ENCODE measurements around the gene EPS8L2. TPM values are rescaled to one million over a fixed set of nuclear protein-coding genes. Genes with fewer than 3 reads are reported as not detected.

Gene EPS8L2
- total RNA-seq, 2 donors from 2014 or later, result 4.7 to 7.5 TPM

GRCh38 chr11:660281-660680 lies 45.8 kb upstream of the EPS8L2 start:
- no peak overlapping the region for H3K4me3 ChIP-seq

GRCh38 chr11:660681-661444 lies 45.2 kb upstream of the EPS8L2 start:
- Histone ChIP-seq H3K9me3 (no peaks in the 10 kb centered on the region), H3K27me3 (no peaks in the 10 kb centered on the region), H3K4me3 (no peak overlapping the region), H3K4me1 (peaks cover 0 to 10% of the 10 kb centered on the region in 2 donors), H3K36me3 (peaks cover 24% of the 10 kb centered on the region), H3K27ac (no peak overlapping the region)
- TF ChIP-seq CTCF (IDR thresholded peaks at IDR 0.05), result no peak
- DNase-seq (ENCODE audit: low spot score), result no peak

More at GRCh38 chr11:660281-660680, 45.8 kb upstream of the EPS8L2 start:
- Histone ChIP-seq H3K27ac (no peak overlapping the region), H3K4me1 (peaks cover 0 to 5% of the 10 kb centered on the region in 2 donors), H3K36me3 (peaks cover 24% of the 10 kb centered on the region), H3K27me3 (no peaks in the 10 kb centered on the region), H3K9me3 (no peaks in the 10 kb centered on the region)
- no peak for DNase-seq (ENCODE audit: low spot score)
- no peak for TF ChIP-seq CTCF (IDR thresholded peaks at IDR 0.05)

GRCh38 chr11:662689-663274 lies 43.2 kb upstream of the EPS8L2 start:
- peaks cover 19% of the 10 kb centered on the region for H3K36me3 ChIP-seq
- no peak overlapping the region for H3K27ac ChIP-seq
- peaks cover 0 to 10% of the 10 kb centered on the region in 2 donors for H3K4me1 ChIP-seq
- no peak for DNase-seq (ENCODE audit: low spot score)
- no peaks in the 10 kb centered on the region for H3K9me3 ChIP-seq
- H3K4me3 ChIP-seq, result no peak overlapping the region
- H3K27me3 ChIP-seq, result no peaks in the 10 kb centered on the region
- TF ChIP-seq CTCF (IDR thresholded peaks at IDR 0.05), result peak; percentile 45 to 76

GRCh38 chr11:665062-665703 lies 40.8 kb upstream of the EPS8L2 start:
- no peak for DNase-seq (ENCODE audit: low spot score)
- Histone ChIP-seq H3K4me1 (peaks cover 0 to 10% of the 10 kb centered on the region in 2 donors), H3K27ac (peak overlapping the region in 1 of 2 donors; percentile 29), H3K9me3 (no peaks in the 10 kb centered on the region), H3K27me3 (no peaks in the 10 kb centered on the region), H3K4me3 (no peak overlapping the region), H3K36me3 (peaks cover 7% of the 10 kb centered on the region)
- TF ChIP-seq CTCF (IDR thresholded peaks at IDR 0.05), result no peak

GRCh38 chr11:665704-666281 lies 40.2 kb upstream of the EPS8L2 start:
- peak; percentile 61 for DNase-seq (ENCODE audit: low spot score)
- peaks cover 0 to 10% of the 10 kb centered on the region in 2 donors for H3K4me1 ChIP-seq
- H3K27ac ChIP-seq, result peak overlapping the region in 1 of 2 donors; percentile 29
- no peaks in the 10 kb centered on the region for H3K27me3 ChIP-seq
- TF ChIP-seq CTCF (IDR thresholded peaks at IDR 0.05), result no peak
- H3K4me3 ChIP-seq, result no peak overlapping the region
- H3K36me3 ChIP-seq, result peaks cover under 1% of the 10 kb centered on the region
- no peaks in the 10 kb centered on the region for H3K9me3 ChIP-seq
